Left renal pelvis (tissue), 4 donors: ENCODE measurements around the gene SLFN14. TPM values are rescaled to one million over a fixed set of nuclear protein-coding genes. Genes with fewer than 3 reads are reported as not detected.
"Not testable (repeated sequence)": the region's sequence is repeated elsewhere in the genome, so short reads cannot be mapped to it uniquely, and the experiment has no call there.

Source experiments
- DNase-seq, 4 donors: peaks; one replicate each; pipeline ENCODE4 v3.0.0-alpha.2; 2013; ENCODE audit warnings: low read depth in 4 of 4, low spot score in 3 of 4
- polyA plus RNA-seq, 4 donors: library from polyadenylated mRNA; unstranded; fragments of 120-200 nt; gene quantifications; one replicate each; pipeline ENCODE4 v1.2.1, GENCODE V29; 2013; ENCODE audit not compliant: insufficient read length in 4 of 4

Gene SLFN14
- under 1 TPM; 0.09 to 0.63 (median 0.16) TPM for polyA plus RNA-seq

DNA sequence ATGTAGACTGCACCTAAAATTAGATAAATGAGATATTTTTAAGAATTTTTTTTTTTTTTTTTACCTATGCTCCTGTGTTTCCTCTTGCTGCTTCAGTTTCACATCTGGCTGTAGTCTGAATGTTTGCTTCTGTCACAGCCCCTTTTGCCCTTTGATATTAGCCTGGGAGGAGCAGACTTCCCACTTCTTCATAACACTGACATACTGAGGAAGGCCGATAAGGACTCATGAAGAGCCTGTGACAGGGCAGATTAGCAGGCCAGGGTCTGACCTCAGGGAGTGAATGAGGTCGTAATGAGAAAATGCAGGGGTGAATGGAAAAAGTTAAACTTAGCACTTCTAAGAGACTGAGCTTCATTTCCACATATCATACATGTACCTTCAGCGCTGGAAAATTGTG, at the start of gene SLFN14:
Gene SLFN14 (minus strand): TSS at position 117 of the 400 bp plus-strand sequence. CDS start 2,757 bp downstream, outside the sequence.
- DNase-seq: no peak

DNA sequence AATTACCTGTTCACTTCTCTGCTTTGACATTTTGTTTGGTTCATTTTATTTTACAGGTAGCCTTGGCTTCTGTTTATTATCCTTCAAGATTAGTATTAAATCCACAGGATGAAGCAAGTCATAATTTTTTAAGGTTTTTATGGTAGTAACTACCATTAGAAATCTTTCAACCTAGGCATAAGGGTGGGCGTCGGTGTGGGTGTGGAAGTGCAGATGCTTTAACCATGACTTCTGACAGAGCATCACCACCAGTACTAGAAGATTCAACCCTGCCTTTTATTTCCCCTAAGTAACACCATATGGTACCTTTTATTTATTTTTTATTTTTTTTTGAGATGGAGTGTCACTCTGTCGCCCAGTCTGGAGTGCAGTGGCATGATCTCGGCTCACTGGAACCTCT, 49.2 kb upstream of the SLFN14 start:
- no peak for DNase-seq

DNA sequence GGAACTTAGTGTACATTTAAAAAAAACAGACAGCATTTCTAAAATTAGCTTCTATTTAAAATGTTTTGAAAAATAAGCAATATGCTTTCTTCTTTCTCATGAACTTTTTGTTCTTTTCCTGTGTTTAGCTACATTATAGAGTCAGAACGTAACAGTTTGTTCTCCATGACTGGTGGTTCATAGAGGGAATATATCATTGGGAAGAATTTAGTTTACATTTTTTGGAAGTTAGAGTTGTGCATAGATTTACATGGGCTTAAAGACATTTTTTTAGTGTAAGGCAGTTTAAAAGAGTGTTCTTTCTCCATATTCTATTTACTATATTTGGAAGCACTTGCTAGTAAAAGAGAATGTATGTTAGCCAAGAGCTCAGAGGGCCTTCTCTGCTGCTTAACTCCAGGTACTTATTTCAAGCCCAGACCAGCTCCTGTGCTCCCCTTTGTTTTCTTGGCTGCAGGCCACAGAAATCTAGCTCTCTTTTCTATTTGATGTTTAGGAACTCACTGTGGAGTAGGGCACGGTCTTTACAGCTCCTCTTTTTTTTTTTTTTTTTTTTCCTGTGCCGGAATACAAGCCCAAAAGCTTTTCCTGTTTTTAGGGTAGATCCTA, 46.7 kb upstream of the SLFN14 start:
- no peak for DNase-seq

DNA sequence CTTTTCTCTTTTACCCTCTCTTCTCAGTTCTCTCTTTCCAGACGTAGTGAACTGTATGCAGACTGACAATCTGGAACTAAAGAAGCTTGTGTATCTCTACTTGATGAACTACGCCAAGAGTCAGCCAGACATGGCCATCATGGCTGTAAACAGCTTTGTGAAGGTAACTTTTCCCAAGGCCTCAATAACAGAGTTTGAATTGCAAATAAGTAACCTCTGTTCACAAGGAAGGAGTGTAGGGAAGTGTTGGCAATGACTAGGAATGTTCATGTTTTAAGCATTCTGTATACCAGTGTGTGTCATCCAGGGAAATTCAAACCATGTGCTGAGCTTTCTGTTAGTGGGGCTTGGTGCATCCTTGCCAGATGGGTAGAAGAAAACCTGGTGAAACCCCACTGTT, 45.1 kb upstream of the SLFN14 start:
- no peak for DNase-seq

DNA sequence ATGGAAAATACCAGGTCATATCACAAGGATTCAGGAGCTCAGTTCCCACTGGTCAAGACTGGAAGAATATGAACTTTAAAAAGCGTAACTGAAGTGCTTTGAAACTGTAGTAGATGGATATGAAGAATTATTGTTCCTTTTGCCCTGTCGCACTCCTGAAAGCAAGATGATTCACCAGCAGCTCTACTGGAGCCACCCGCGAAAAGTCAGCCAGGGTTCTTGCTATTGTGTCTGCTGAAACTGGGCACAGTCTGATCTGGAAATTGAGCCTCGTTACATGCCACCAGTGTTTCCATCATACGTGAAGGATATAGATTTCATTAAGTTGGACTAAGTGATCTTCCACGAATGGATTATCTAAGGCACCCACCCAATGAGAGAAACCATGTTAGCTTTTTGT, 43.1 kb upstream of the SLFN14 start:
- DNase-seq: no peak

DNA sequence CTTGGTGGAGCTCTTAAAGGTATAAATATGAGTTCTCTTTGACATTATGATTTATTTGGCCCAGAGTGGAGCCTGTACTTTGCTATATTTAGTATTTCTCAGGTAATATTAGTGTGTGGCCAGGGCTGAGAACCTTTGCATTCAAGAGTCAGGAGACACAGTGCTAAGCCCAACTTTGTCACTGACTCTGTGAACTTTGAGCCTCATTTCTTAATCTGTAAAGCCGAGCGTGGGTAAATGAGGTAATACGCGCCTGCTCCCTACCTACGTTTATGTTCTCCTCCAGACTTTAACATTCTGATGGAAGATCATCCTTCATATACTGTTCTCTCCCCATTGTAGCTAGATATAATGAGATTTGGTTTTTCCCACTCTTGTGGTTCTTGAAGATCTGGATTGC, 37.0 kb upstream of the SLFN14 start:
- no peak for DNase-seq

DNA sequence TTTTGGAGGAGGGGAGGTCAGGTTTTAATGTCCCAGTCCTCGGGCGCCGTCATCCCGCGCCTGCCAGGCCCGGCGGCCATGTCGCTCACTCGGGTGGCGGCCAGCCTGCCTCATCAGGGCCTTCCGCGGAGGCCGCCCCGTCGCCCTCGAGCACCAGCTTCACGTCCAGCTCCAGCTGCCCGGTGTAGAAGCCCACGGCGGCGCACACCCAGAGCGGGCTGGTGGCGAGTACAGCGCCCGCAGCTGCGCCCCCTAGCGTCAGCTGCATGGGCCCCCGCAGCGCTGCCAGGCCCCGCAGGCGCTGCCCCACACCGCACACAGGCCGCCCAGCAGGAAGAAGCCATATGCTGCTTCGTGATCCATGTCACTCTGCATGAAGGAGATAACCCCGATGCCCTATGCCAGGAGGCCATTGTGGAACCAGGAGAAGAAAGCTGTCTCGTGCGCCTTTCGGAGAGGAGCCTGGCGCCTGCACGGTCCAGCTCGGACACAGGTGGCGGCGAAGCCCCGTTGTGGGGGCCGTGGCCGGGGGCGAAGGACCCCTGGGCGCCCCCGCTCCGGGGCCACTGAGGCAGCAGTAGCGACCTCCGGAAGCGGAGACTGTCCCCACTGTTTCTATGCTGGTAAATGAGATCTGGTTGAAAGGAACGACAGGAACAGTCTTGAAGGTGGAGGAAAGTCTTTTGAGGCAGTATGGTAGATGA, 36.1 kb upstream of the SLFN14 start:
- DNase-seq: no peak

DNA sequence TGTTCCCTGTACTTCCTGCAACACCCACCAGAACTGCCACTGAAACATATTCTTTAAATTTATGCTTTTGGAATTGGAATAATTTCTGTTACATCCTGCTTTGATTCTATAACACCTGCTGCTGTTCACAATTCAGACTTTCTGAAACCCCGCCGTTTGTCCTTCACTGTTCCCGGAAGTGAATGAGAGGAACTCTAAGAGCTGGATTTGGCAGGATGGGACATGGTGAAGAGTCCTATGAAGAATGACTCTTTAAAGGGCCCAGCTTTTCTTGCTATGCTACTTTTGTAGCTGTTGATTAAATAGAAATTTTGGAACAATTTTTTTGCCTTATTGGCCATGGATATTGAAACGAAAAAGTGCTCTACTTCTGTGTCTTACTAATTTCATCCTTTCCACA, 35.5 kb upstream of the SLFN14 start:
- DNase-seq: no peak

DNA sequence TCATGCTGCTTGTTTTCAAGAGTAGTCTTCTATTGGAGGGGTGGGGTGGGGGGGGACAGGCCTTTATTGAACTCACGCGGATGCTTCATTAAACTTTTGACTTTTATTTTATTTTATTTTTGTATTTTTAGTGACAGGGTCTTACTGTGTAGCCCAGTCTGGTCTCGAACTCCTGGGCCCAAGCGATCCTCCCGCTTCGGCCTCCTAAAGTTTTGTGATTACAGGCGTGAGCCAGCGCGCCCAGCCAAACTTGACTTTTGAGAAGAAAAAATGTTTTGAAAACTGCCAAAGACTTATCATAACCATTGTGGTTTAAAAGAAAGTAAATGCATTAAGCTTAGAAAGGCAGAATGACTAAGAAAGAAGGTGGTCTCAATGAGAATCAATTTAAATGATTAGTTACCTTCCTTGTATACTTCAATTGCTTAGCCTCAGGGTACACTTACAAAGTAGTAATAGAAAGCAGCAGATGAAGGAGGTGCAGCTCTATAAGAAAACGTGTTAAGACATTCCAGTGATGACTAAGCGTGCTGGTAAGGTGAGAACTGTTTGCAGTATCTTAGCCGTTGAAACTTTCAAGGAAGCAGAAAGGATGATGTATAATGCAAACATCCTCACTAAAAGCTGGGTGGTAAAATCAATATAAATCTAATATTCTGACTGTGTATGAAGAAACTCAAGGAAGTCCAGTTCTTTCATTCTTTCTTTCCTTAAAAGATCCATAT, 27.7 kb upstream of the SLFN14 start:
- no peak for DNase-seq

DNA sequence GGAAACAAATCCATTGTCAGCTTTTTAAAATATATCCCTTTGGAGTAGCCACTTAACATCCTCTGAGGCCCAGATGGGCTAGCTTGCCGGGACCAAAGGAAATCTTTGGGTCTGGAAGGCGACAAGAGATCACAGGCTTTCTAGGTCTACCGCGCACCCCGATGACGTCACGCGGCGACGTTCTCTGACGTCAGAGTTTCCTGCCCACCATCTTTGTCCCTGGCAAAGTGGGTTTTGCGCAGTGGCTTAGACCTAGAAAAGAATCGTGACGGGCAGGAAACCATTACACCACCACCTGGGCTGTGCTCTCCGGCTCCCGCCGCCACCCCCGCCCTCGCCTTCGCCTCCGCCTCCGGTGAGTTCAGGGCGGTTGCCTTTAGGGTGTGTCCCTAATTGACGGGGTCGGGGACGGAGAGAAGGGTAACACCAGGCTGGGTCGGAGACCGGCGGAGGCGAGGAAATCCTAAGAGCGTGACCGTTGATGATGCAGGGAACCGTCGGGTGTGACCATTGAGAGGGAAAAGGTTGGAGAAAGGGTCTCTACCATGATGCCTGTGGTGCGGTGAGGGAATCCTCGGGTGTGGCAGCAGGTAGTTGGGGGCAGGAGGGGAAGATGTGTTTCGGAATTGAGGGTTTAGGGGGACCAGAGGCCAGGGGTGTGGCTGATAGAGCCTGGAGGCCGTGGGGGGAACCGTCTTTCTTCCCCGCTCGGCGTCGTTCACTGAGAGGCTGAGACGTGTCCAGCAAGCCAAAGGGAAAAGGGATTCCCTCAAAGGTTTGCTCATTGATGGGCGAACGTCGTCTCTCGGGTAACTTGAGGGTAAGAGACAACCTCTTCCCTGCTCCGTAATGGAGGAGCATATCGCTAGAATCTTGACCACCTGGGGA, 26.7 kb upstream of the SLFN14 start, which contains the start of gene AP2B1:
Gene AP2B1 (plus strand): TSS at position 249 of the 888 bp plus-strand sequence. CDS start 6,709 bp downstream, outside the sequence.
- peak; percentile 94 to 96 (median 94) for DNase-seq

DNA sequence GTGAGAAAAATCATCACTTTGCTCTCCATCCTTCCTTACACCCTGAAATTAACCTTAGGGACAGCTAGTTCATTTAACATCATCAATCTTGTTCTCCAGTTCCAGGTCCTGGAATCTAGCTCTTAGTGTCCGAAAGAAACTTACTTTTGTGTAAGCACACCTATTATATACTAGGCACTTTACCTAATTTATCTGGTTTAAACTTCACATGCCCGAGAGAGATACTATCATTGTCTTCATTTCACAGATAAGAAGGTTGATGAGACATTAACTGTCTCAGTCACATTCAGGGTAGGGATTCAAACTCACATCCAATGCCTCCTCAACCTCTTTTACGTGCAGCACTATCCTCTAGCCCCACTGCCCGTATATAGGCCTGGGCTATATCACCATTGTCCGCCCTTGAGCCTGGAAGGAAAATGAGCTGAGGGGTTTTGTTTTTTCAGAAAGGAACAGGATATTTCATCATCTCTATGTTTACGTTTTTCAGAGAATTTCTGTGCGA, 26.0 kb upstream of the SLFN14 start:
- no peak for DNase-seq

DNA sequence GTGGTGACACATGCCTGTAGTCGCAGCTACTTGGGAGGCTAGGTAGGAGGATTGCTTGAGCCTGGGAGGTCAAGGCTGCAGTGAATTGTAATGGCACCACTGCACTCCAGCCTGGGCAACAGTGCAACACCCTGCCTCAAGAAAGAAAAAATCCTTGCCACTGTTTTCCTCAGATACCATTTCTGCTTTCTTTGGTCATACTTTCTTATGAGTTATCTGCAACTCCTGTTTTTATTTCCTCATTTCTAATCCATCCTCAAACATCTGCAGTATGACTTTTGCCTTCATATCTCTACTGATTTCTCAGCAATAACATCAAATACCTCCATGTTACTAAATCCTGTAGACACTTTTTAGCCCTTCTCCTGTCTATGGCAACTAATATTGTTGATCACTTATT, 23.4 kb upstream of the SLFN14 start:
- no peak for DNase-seq

DNA sequence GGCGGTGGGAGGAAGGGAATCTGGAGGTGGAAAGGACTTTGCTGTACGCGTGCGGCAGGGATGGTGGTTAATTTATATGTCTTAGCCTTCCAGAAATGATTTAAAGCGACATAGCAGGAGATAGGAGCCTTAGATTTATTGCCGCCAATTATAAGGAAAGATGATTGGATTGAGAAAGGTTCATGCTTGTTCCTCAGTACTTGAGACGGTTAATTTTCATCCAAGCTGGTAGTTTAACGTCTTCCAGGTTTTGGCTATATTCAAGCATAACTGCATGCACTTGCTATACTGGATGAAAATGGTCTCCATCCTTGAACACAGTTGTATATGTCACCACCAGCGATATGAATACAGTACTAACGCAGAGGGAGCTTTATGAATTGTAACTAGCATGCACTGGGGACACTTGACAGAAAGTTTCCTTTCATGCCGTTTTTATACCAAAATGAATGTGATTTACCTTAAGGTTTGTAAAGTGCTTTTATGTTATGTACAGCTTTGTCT, 18.4 kb upstream of the SLFN14 start:
- DNase-seq: no peak

DNA sequence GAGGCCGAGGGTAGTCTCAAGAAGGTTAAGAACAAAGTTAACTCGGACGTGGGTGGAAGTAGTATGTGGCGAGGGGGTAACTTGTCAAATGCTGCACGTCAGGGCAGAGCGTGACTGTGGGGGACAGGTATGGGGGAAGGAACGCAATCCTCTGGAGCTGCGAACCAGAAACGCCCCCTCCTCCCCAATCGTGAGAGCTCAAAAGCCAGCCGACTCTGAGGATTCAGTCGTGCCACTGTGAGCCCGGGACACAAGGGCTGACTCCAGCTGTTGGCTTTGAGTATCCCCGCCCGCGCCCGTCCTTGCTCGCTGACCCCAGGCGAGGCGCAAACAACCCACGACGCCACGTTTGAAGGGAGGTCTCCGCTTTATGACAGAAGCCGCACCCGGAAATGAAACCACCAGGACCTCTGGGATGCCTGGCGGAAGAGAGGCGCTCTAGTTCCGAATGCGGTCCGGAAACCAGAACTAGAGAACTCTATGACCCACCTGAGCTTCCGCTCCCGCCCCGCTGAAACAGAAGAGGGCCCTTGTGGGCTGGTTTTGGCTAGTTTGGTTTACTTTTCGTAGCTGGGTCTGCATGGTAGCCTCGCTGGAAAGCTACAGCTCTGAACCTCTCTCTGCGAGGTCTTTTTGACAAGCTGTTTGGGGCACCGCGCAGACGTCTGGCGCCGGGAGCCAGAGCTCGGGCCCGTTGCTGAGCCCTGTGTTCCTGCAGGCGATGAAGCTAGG, 17.7 kb upstream of the SLFN14 start, which contains the start of gene PEX12:
Gene PEX12 (minus strand): TSS at position 375 of the 732 bp plus-strand sequence. CDS start 550 bp downstream, outside the sequence.
- peak; percentile 85 to 91 (median 89) for DNase-seq

DNA sequence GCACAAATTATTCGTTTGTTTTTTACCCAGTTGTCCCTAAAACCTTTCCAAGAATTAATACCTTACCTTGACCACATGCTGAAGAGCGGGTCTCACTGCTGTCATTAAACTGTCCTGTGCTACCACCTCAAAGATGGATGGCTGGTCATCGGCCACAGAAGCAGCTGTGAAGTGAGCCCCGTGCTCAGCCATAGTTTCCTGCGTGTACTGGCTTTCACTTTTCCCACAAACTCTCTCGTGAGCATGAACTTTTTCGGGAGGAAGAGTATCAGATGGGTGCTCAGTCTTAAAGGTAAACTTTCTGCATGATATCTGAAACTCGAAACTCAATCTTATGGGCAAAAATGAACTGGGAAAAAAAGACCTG, 17.2 kb upstream of the SLFN14 start:
- no peak for DNase-seq

DNA sequence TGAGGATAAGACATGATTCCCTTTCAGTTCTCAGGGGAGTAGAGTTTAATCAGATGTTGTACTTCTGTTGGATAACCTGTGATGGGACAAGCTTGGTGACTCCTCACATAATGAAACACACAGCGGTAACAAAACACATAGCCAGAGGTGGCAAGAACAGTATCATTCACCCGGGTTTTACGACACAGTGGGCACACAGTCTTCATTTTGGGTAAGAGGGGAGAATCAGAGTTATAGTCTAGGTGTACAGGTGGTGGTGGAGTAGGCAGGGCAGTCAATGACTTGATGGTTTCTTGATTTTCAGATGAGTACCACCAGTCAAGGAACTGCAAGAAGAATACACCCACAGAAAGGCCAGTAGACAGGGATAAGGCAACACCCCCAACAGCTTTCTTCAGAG, 15.1 kb upstream of the SLFN14 start:
- DNase-seq: no peak

DNA sequence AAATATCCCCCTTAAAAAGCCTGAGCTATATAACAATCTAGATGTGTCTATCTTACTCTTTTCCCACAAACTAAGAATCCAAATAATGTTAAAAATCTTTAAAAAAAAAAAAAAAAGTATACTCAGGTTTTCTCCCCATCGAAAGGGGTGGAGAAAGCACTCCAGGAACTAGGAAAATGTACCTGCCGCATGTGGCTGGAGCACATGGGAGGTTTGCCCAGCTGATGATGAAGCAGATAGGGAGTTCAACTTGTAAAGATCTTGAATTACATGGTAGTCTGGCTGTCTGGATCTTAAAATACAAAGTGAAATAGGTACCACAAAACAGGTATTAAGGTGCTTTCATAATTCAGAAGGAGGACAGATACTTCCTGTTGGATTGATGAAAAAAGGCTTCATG, 8.8 kb upstream of the SLFN14 start:
- no peak for DNase-seq

DNA sequence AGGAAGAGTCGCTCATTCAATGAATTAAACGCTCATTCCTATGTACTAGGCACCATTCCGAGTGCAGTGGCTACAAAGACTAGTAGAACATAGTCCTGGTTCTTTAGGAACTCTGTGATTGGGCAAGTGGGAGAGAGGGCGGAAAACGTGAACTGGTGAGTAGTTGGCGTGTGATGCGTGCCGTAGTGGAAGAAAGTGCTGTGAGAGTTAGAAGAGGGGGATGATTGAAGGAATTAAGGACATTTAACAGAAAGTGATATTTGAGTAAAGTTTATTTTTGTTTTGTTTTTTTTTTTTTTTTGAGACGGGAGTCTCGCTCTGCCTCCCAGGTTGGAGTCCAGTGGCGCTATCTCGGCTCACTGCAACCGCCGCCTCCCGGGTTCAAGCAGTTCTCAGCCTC, 7.9 kb upstream of the SLFN14 start:
- DNase-seq: no peak

DNA sequence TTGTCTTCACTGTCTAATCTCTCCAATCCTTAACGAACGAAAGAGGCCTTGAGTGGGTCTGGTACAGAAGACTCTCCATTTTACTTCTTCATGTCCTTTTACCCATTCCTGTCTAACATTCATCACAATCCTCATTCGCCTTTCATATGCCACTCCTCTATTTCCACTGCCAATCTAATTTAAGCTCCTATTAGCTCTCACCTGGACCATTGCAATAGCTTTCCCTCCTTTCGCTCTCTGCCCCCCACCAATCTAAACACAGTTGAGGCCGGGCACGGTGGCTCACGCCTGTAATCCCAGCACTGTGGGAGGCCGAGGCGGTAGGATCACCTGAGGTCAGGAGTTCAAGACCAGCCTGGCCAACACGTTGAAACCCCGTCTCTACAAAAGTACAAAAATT, 6.3 kb upstream of the SLFN14 start:
- no peak for DNase-seq

DNA sequence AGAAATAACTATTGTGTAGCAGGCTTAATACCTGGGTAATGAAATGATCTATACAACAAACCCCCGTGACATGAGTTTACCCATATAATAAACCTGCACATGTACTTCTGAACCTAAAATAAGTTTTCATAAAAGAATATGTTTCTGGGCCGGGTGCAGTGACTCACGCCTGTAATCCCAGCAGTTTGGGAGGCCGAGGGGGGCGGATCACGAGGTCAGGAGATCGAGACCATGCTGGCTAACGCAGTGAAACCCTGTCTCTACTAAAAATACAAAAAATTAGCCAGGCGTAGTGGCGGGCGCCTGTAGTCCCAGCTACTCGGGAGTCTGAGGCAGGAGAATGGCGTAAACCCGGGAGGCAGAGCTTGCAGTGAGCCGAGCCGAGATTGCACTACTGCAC, 2.6 kb upstream of the SLFN14 start:
- not testable (repeated sequence) for DNase-seq
